Umbilical cord (tissue), 2 donors: ENCODE results near the gene LMAN1L. TPM values are rescaled to one million over a fixed set of nuclear protein-coding genes. Genes with fewer than 3 reads are reported as not detected.

Experiments used
- DNase-seq: peaks from one replicate; pipeline ENCODE4 v3.0.0-alpha.2; 2015; ENCODE audit warnings: low spot score
- total RNA-seq: library from RNA; depleted of rRNA; stranded (reverse); fragments of >200 nt; gene quantifications from one replicate; pipeline ENCODE4 v1.2.3, GENCODE V29; 2014; ENCODE audit warnings: low replicate concordance; ENCODE audit not compliant: insufficient read depth

LMAN1L gene
- total RNA-seq, 1 donor from 2014 or later, result 1.2 TPM

- DNase-seq, result no peak
Measured at GRCh38 chr15:74793135-74794028, 19.3 kb upstream of the LMAN1L start.

DNA sequence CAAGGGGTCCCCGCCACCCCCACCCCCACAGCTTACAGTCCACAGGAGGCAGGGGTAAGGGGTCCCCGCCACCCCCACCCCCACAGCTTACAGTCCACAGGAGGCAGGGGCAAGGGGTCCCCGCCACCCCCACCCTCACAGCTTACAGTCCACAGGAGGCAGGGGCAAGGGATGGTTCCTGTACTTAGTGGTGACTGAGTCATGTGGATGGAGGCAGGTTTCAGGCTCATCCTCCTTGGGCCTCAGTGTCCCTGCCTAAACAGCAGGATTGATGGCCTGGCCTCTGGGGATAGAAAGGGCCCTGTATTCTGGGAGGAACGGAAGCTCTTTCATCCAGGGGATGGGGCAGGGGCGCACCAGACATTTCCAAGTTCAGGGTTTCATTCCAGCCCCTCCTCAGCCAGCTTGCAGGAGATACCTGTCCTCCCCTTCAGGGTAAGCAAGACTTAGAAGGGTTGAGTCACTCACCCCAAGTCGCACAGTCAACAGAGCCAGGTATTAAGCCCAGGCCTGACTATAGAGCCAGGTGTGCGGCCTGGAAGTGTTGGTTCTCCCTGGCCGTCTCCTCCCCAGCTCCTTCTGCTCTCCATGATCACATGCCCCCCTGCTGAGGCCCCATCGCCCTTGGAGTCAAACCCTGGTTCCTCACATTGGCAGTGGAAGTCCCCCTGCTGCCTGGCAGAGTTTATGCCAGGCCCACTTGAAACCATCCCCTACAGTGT, 18.2 kb upstream of the LMAN1L start:
- DNase-seq, result no peak

DNA sequence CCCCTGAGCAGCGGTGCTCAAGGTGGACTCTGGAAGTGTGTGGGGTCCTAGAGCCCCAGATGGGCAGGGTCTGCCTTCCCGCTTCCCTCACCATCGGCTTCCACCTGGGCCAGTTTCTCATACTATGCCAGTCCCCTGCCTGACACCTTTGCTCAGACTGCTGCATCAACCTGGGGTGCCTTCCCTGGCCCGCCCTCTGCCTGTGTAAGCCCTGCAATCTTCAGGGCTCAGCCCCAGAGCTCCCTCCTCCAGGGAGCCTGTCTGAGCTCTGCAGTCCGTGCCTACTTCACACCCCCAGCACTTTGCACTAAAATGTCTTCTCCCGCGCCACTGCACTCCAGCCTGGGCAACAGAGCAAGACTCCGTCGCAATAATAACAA, 17.7 kb upstream of the LMAN1L start:
- DNase-seq, result no peak

- no peak for DNase-seq
Measured at GRCh38 chr15:74795966-74796625, 16.5 kb upstream of the LMAN1L start.

DNA sequence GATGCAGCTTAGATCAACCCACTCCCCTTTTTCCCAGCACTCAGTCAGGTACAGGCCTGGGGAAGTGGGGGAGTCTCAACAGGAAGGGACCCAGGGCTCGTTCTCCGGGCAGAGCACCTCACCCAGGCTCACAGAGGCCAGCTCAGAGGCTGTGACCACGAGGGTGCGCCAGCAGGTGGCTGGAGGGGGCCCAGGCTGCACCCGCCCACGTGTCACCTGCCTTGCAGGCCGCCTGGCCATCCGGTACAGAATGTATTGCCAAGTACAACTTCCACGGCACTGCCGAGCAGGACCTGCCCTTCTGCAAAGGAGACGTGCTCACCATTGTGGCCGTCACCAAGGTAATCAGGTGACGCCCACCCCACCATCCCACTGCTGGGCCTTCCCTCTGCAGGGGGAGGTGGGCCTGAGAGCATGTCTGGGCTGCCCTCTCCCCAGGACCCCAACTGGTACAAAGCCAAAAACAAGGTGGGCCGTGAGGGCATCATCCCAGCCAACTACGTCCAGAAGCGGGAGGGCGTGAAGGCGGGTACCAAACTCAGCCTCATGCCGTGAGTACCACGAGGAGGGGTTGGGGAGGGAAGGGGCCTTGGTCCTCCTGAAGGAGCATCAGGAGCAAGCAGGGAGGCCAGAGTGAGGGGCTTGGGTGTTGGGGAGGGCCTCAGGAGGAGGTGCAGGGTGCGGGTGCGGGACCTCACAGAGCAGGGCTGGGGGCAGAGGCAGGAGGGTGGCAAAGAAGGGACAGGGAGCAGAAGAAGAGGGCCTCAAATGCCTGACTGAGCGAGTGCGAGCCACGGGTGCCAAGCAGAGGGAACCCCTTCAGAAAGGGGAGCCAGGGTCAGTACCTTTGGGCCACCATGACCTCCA, 14.0 kb upstream of the LMAN1L start:
- no peak for DNase-seq

- DNase-seq, result no peak
Measured at GRCh38 chr15:74799255-74799855, 13.3 kb upstream of the LMAN1L start.

DNA sequence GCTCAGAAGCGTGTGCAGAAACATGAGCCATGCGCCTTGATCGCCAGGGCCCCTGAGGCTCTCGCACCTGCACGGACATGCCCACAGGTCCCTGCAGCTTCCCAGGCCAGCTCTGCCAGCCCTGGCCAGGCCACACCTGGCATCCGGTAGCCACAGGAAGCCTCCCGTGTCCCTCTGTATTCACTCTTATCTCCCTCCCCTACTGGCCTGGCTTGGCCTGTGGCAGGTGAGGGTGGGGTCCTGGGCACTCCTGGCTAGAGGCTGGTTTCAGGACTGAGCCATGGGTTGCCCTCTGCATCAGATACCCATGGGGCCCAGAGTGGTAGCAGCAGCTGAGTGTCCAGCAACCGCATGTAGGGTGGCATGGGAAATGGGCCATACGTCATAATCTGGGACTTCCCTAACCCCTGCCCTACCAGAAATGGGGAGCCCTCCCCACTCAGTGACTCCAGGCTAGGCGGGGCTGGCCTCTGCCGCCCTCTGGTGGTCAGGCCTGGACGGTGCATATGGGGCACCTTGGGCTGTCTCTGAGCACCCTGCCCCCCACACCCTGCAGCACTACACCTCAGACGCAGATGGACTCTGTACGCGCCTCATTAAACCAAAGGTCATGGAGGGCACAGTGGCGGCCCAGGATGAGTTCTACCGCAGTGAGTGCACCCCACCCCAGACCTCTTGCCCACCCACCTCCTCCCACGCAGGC, 12.6 kb upstream of the LMAN1L start:
- DNase-seq, result peak; percentile 50

GRCh38 chr15:74800559-74801094, 12.0 kb upstream of the LMAN1L start:
- no peak for DNase-seq

DNA sequence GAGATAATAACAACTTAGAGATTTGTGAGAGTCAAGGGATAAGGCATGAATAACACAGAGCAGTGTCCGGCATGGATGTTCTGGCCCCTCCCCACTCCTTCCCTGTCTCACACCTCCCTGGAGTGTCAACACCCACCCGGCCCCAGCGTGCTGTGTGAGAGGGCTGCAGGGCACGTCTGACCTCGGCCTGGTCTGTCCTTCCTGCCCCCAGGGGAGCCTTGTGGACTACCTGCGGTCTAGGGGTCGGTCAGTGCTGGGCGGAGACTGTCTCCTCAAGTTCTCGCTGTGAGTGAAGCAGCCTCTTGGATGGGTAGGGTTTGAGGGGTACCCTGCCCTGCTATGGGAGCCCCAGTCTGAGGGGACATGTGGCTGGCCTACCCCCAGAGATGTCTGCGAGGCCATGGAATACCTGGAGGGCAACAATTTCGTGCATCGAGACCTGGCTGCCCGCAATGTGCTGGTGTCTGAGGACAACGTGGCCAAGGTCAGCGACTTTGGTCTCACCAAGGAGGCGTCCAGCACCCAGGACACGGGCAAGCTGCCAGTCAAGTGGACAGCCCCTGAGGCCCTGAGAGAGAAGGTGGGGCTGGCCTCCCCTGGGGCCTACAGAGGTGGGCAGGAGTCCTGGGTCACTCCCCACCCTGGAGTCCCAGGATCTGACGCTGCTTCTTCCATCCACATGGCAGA, 11.2 kb upstream of the LMAN1L start:
- no peak for DNase-seq

- no peak for DNase-seq
Measured at GRCh38 chr15:74802290-74802689, 10.3 kb upstream of the LMAN1L start.

DNA sequence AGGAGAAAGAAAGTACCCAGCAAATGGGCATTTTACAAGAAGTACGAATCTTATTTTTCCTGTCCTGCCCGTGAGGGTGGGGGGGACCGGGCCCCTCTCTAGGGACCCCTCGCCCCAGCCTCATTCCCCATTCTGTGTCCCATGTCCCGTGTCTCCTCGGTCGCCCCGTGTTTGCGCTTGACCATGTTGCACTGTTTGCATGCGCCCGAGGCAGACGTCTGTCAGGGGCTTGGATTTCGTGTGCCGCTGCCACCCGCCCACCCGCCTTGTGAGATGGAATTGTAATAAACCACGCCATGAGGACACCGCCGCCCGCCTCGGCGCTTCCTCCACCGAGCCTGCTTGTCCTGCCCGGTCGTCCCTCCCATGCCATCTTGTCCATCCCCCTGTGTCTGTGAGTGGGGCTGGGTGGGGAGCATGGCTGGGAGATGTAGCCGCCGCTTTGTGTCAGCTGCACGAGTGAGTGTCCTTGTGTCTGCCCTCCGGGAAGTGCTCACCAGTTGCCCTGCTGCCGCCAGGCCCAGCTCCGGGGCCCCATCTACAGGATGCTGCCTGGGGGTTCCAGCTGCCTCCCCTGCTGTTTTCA, 9.7 kb upstream of the LMAN1L start:
- no peak for DNase-seq

GRCh38 chr15:74804935-74805334, 7.7 kb upstream of the LMAN1L start:
- DNase-seq, result no peak

DNA sequence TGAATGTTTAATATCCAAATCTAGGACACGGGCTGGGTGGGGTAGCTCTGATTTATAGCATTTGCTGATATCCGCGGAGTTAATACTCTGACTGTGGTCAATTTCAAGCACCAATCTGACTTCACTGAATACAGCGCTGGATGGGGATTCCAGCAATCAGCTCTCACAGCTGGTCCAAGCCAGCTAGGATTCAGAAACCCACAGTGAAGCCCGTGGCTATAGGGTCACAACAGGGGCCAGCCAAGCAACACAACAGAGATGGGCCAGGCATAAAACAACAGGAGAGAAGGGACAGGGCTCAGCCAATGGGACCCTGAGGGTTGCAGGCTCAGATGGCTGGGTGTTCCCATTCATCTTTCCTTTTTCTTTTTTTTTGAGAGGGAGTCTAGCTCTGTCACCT, 5.4 kb upstream of the LMAN1L start:
- DNase-seq, result peak; percentile 71

GRCh38 chr15:74808078-74808839, 4.4 kb upstream of the LMAN1L start:
- DNase-seq, result no peak

DNA sequence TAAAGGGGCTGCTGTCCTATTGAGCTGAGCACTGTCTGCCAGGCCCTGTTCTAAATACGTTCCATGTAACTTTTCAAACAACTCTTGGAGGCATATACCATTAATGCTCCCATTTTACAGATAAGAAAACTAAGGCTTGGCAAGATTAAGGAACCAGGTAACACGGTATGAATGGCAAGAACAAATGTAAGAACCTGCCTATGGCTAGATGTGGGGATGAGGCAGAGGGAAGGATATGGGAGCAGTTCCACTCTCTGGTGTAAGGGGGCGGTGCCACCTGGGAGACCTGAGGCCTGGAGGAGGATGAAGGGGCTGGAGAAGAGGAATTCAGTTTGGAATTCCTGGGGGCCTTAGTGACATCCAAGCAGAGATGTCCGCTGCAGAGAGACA, 3.8 kb upstream of the LMAN1L start:
- no peak for DNase-seq

GRCh38 chr15:74809242-74809641, 3.4 kb upstream of the LMAN1L start:
- DNase-seq, result no peak

DNA sequence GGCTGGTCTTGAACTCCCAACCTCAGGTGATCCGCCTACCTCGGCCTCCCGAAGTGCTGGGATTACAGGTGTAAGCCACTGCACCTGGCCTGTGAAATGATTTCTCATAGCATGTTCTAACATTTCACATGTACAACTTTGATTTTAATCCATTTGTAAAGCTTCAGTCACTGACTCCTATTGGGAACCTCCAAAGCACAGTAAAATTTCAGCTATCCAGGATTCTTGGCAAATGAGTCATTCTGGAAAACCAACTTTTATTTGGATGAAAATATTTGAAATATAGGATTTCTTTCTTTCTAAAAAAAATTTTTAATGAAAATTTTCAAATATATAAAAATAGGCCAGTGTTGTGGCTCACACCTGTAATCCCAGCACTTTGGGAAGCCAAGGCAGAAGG, 2.7 kb upstream of the LMAN1L start:
- DNase-seq, result no peak
